HL-60 (cell line): Measurements from ENCODE around the gene ZACN.

Experiments
- GABPA ChIP-seq: IDR thresholded peaks from 2 replicates; pipeline ENCODE4 v1.6.1; 2012; ENCODE audit warnings: low read depth
- POLR2AphosphoS5 ChIP-seq: IDR thresholded peaks from 2 replicates; pipeline ENCODE4 v1.6.1; 2012; ENCODE audit warnings: low read depth
- SPI1 ChIP-seq: IDR thresholded peaks from 2 replicates; pipeline ENCODE4 v1.6.1; 2012; ENCODE audit warnings: low read depth, mild to moderate bottlenecking, borderline replicate concordance
- TF ChIP-seq, protein P1 (sequence below): IDR thresholded peaks from one replicate; pipeline ENCODE4 v1.5.1; 2011; ENCODE audit warnings: low read length, control low read depth, inconsistent platforms; ENCODE audit not compliant: insufficient read depth
- TF ChIP-seq, protein P2 (sequence below): IDR thresholded peaks from 2 replicates; pipeline ENCODE4 v1.6.1; 2012; ENCODE audit warnings: low read depth; ENCODE audit not compliant: insufficient replicate concordance

DNA sequence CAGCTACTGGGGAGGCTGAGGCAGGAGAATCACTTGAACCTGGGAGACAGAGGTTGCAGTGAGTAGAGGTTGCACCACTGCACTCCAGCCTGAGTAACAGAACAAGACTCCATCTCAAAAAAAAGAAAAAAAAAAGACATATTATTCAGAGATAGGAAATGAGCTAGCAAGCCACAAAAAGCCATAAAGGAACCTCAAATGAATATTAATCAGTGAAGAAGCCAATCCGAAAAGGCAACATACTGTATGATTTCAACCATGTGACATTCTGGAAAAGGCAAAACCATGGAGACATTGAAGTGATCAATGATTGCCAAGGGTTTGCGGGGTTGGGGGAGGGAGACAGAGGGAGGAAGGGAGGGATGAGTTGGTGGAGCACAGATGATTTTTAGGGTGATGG lies 33.0 kb downstream of the ZACN start:
- TF ChIP-seq, protein P1, sequence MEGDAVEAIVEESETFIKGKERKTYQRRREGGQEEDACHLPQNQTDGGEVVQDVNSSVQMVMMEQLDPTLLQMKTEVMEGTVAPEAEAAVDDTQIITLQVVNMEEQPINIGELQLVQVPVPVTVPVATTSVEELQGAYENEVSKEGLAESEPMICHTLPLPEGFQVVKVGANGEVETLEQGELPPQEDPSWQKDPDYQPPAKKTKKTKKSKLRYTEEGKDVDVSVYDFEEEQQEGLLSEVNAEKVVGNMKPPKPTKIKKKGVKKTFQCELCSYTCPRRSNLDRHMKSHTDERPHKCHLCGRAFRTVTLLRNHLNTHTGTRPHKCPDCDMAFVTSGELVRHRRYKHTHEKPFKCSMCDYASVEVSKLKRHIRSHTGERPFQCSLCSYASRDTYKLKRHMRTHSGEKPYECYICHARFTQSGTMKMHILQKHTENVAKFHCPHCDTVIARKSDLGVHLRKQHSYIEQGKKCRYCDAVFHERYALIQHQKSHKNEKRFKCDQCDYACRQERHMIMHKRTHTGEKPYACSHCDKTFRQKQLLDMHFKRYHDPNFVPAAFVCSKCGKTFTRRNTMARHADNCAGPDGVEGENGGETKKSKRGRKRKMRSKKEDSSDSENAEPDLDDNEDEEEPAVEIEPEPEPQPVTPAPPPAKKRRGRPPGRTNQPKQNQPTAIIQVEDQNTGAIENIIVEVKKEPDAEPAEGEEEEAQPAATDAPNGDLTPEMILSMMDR: no peak
- no peak for TF ChIP-seq POLR2AphosphoS5
- TF ChIP-seq, protein P2, sequence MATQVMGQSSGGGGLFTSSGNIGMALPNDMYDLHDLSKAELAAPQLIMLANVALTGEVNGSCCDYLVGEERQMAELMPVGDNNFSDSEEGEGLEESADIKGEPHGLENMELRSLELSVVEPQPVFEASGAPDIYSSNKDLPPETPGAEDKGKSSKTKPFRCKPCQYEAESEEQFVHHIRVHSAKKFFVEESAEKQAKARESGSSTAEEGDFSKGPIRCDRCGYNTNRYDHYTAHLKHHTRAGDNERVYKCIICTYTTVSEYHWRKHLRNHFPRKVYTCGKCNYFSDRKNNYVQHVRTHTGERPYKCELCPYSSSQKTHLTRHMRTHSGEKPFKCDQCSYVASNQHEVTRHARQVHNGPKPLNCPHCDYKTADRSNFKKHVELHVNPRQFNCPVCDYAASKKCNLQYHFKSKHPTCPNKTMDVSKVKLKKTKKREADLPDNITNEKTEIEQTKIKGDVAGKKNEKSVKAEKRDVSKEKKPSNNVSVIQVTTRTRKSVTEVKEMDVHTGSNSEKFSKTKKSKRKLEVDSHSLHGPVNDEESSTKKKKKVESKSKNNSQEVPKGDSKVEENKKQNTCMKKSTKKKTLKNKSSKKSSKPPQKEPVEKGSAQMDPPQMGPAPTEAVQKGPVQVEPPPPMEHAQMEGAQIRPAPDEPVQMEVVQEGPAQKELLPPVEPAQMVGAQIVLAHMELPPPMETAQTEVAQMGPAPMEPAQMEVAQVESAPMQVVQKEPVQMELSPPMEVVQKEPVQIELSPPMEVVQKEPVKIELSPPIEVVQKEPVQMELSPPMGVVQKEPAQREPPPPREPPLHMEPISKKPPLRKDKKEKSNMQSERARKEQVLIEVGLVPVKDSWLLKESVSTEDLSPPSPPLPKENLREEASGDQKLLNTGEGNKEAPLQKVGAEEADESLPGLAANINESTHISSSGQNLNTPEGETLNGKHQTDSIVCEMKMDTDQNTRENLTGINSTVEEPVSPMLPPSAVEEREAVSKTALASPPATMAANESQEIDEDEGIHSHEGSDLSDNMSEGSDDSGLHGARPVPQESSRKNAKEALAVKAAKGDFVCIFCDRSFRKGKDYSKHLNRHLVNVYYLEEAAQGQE: no peak
- TF ChIP-seq GABPA: no peak
- TF ChIP-seq SPI1: no peak
